Trophoblast cell (in vitro differentiated cells and primary cell): ENCODE results near the gene PATL2.

Experiments used
- DNase-seq, 2 donors: peaks; one replicate each; pipeline ENCODE4 v3.0.0-alpha.2; 2016
- H2AFZ ChIP-seq: 2 replicates; pipeline ENCODE4 v1.6.1; 2013; ENCODE audit warnings: low read length, moderate library complexity, mild to moderate bottlenecking; ENCODE audit not compliant: insufficient read depth, poor library complexity
- H2AK5ac ChIP-seq: 2 replicates; pipeline ENCODE4 v1.6.1; 2013; ENCODE audit warnings: mild to moderate bottlenecking, low read length
- H2BK120ac ChIP-seq: 2 replicates; pipeline ENCODE4 v1.6.1; 2013; ENCODE audit warnings: low read length, mild to moderate bottlenecking, moderate library complexity; ENCODE audit not compliant: insufficient read depth, poor library complexity
- H2BK12ac ChIP-seq: 2 replicates; pipeline ENCODE4 v1.6.1; 2013; ENCODE audit warnings: mild to moderate bottlenecking, low read length, moderate library complexity
- H2BK5ac ChIP-seq: 2 replicates; pipeline ENCODE4 v1.6.1; 2013; ENCODE audit warnings: low read length, low read depth, moderate library complexity, mild to moderate bottlenecking; ENCODE audit not compliant: poor library complexity
- H3K14ac ChIP-seq: 2 replicates; pipeline ENCODE4 v1.6.1; 2013; ENCODE audit warnings: mild to moderate bottlenecking, low read length
- H3K18ac ChIP-seq: 2 replicates; pipeline ENCODE4 v1.6.1; 2013; ENCODE audit warnings: mild to moderate bottlenecking, low read length
- H3K23ac ChIP-seq: 2 replicates; pipeline ENCODE4 v1.6.1; 2013; ENCODE audit warnings: low read length
- H3K27ac ChIP-seq: 2 replicates; pipeline ENCODE4 v1.5.1; 2013; ENCODE audit warnings: low read depth, mild to moderate bottlenecking, inconsistent platforms, low read length, moderate library complexity
- H3K27me3 ChIP-seq: 2 replicates; pipeline ENCODE4 v1.6.1; 2013; ENCODE audit warnings: inconsistent platforms, mild to moderate bottlenecking, low read length, moderate library complexity; ENCODE audit not compliant: insufficient read depth
- H3K36me3 ChIP-seq, 2 experiments: 1 replicate in 1 of 2; 2 replicates in 1 of 2; pipeline ENCODE4 v1.6.1; 2013; ENCODE audit warnings: low read length in 2 of 2, mild to moderate bottlenecking in 2 of 2, moderate library complexity in 1 of 2; ENCODE audit not compliant: insufficient read depth in 2 of 2, control insufficient read depth in 1 of 2
- H3K4ac ChIP-seq: 2 replicates; pipeline ENCODE4 v1.6.1; 2013; ENCODE audit warnings: low read depth, mild to moderate bottlenecking, low read length, moderate library complexity
- H3K4me1 ChIP-seq, 2 experiments: 1 replicate in 1 of 2; 2 replicates in 1 of 2; pipeline ENCODE4 v1.6.1; 2013; ENCODE audit warnings: low read length in 2 of 2, mild to moderate bottlenecking in 2 of 2, moderate library complexity in 1 of 2; ENCODE audit not compliant: insufficient read depth in 2 of 2, control insufficient read depth in 1 of 2
- H3K4me2 ChIP-seq: 2 replicates; pipeline ENCODE4 v1.6.1; 2013; ENCODE audit warnings: inconsistent platforms, mild to moderate bottlenecking, low read length, moderate library complexity
- H3K4me3 ChIP-seq: 2 replicates; pipeline ENCODE4 v1.5.1; 2013; ENCODE audit warnings: mild to moderate bottlenecking, low read depth, low read length, inconsistent platforms
- H3K79me1 ChIP-seq: one replicate; pipeline ENCODE4 v1.6.1; 2013; ENCODE audit warnings: low read length
- H3K79me2 ChIP-seq: 2 replicates; pipeline ENCODE4 v1.6.1; 2013; ENCODE audit warnings: low read length, mild to moderate bottlenecking; ENCODE audit not compliant: control insufficient read depth, insufficient read depth, poor library complexity
- H3K9ac ChIP-seq: 2 replicates; pipeline ENCODE4 v1.6.1; 2013; ENCODE audit warnings: mild to moderate bottlenecking, low read length
- H3K9me3 ChIP-seq: 2 replicates; pipeline ENCODE4 v1.6.1; 2013; ENCODE audit warnings: low read depth, mild to moderate bottlenecking, control low read depth, inconsistent platforms, low read length; ENCODE audit not compliant: insufficient read depth
- H4K12ac ChIP-seq: 2 replicates; pipeline ENCODE4 v1.6.1; 2013; ENCODE audit warnings: low read depth, mild to moderate bottlenecking, low read length, moderate library complexity
- H4K8ac ChIP-seq: 2 replicates; pipeline ENCODE4 v1.6.1; 2013; ENCODE audit warnings: low read depth, mild to moderate bottlenecking, low read length, moderate library complexity
- H4K91ac ChIP-seq: one replicate; pipeline ENCODE4 v1.6.1; 2013; ENCODE audit warnings: low read depth, mild to moderate bottlenecking, low read length, moderate library complexity
- WGBS: extraction: QIAGEN DNeasy Blood & Tissue Kit; methylation state at CpG from one replicate; pipeline ENCODE4 v1.1.7; 2013; ENCODE audit warnings: missing lambda C conversion rate; ENCODE audit not compliant: insufficient read length, insufficient coverage; ENCODE audit errors: extremely low coverage; 5-methylcytosine and 5-hydroxymethylcytosine counted together

Gene PATL2

DNA sequence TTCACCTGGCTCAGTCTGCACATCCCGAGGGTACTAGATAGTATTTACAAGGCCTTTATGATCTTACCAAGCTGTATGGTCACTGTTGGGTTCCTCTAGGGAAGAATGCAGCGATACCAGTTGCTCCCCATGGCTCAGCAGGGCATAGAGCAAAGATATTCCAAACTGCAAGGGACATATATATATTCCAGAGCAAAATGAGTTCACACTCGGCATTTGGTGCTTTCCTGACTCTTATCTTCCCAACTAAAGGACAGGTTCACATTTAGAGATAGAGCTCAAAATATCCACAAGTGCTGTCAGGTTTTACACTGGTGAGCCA is 44.1 kb downstream of the PATL2 start:
- Histone ChIP-seq H3K23ac (no peak overlapping the region), H3K27ac (no peak overlapping the region), H3K4me1 (peaks cover 4 to 10% of the 10 kb centered on the region in 2 experiments), H3K4ac (no peak overlapping the region), H2AK5ac (no peak overlapping the region), H2BK12ac (no peak overlapping the region), H3K4me3 (no peak overlapping the region), H3K27me3 (no peaks in the 10 kb centered on the region), H3K36me3 (no peaks in the 10 kb centered on the region), H3K4me2 (no peak overlapping the region), H4K12ac (no peak overlapping the region), H4K91ac (no peak overlapping the region), H3K14ac (no peak overlapping the region), H3K79me2 (peaks cover 5% of the 10 kb centered on the region), H2AFZ (no peak overlapping the region), H2BK5ac (no peak overlapping the region), H3K9me3 (no peaks in the 10 kb centered on the region), H2BK120ac (no peak overlapping the region), H4K8ac (no peak overlapping the region), H3K79me1 (peaks cover 5% of the 10 kb centered on the region), H3K9ac (no peak overlapping the region), H3K18ac (no peak overlapping the region)
- no CpG with 5 or more reads among the region's 3 CpGs for WGBS
- DNase-seq, result peak; percentile 62 to 81

DNA sequence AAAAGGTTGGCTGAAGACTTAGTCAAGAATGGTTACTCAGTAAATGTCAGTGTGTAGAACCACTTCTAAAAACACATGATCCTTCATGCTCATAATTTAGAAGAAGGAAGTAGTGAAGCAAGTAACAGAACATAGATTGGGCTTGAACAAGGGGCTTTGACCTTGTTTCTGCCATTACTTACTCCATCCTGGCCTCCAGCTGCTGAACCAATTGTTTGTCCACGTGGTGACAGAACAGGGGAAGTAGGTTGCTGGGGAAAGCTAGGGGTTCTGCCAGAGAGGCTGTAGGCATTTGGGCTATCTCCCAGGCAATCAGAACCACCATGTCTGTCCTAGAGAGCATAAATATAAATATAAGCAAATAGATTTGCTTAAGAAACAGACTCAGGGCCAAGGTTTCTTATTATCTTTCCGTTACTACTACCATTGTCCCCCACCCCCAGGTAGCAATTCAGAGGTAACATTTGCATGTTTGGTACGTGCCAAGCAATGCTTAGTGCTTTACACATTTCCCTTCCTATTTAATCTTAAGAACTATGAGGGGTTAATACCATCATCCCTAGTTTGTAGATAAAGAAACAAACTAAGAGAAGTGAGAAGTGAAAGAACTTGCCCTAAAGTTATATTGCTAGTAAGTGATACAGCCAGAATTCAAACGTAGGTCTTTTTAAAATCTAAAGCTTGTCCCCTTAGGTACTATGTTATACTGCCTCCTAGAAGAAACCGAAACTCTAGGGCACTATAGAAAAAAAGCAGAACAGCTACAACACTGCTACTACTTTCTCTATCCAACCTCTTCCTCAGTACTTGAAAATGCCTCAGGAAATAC is 44.7 kb downstream of the PATL2 start:
- Histone ChIP-seq H3K79me2 (peaks cover 5% of the 10 kb centered on the region), H3K27ac (no peak overlapping the region), H3K9me3 (no peaks in the 10 kb centered on the region), H3K4me2 (no peak overlapping the region), H3K4me1 (peaks cover 4 to 10% of the 10 kb centered on the region in 2 experiments), H4K91ac (no peak overlapping the region), H2BK120ac (no peak overlapping the region), H3K79me1 (peaks cover 5% of the 10 kb centered on the region), H3K4me3 (no peak overlapping the region), H2AK5ac (no peak overlapping the region), H2BK5ac (no peak overlapping the region), H3K9ac (no peak overlapping the region), H4K12ac (no peak overlapping the region), H3K4ac (no peak overlapping the region), H3K14ac (no peak overlapping the region), H2BK12ac (no peak overlapping the region), H4K8ac (no peak overlapping the region), H3K27me3 (no peaks in the 10 kb centered on the region), H3K36me3 (no peaks in the 10 kb centered on the region), H2AFZ (no peak overlapping the region), H3K18ac (no peak overlapping the region), H3K23ac (no peak overlapping the region)
- no CpG with 5 or more reads among the region's 5 CpGs for WGBS
- DNase-seq, result no peak

DNA sequence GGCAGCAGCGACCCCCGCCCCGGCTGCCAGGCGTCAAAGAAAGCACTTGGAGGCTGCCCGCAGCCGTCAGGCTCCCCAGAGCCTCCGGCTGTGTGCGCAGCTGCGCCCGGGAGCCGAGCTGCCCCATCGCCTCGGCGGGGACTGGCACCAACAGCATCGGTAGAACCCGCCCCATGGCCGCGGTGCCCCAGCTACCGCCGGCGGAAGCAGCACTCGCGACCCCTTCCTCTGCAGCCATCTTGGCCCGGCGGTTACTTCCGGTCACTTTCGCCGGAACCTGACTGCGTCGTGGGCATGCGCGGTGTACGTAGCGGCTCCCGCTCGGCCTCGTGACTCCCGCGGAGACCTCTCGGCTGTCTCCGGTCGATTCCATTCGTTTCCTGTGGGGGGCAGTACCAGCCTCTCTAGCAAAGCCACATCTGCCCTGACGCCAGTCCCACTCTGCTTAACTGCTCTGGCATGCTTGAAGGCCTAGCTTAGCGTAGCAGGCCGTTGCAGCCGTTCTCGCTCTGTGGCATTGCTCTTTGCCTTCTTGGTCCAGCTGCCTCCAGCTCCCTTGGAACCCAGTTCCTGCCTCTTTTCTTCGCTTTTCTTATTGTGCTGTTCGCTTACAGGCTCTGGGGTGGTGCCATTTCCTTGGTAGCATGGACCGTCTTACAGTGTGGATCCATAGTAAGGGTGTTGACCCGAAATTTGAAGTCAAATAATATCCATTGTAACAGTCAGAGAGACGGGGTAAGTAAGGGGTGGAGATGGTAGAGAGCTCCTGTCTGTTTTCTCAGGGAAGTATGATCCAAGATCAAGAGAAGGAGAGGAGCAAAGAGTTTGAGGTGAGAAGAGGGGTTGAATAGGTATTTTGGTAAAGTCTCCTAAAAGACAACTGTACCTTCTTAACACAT is 47.5 kb downstream of the PATL2 start, which contains the start of gene SPG11:
Gene SPG11, minus strand, starts transcription at position 253 of the 899 bp plus-strand sequence. Its CDS starts 15 bp downstream, at position 238.
- peaks cover 5% of the 10 kb centered on the region for H3K79me1 ChIP-seq
- H3K4me1 ChIP-seq, result peaks cover 2 to 5% of the 10 kb centered on the region in 2 experiments
- peak within 1 kb of the TSS; percentile 93 for H3K14ac ChIP-seq
- peak within 1 kb of the TSS; percentile 80 for H3K18ac ChIP-seq
- H2AK5ac ChIP-seq, result no peak within 1 kb of the TSS
- peak within 1 kb of the TSS; percentile 39 for H2BK5ac ChIP-seq
- H4K12ac ChIP-seq, result peak within 1 kb of the TSS; percentile 91
- no CpG with 5 or more reads among the region's 53 CpGs for WGBS
- peak within 1 kb of the TSS; percentile 98 for H4K8ac ChIP-seq
- H3K9me3 ChIP-seq, result no peaks in the 10 kb centered on the region
- DNase-seq, result peak; percentile 99 to 100
- peak within 1 kb of the TSS; percentile 78 for H4K91ac ChIP-seq
- peak within 1 kb of the TSS; percentile 94 for H3K9ac ChIP-seq
- peak within 1 kb of the TSS; percentile 65 for H2BK120ac ChIP-seq
- H3K4ac ChIP-seq, result peak within 1 kb of the TSS; percentile 59
- H2BK12ac ChIP-seq, result no peak within 1 kb of the TSS
- no peaks in the 10 kb centered on the region for H3K27me3 ChIP-seq
- peak within 1 kb of the TSS; percentile 93 for H3K4me3 ChIP-seq
- H3K27ac ChIP-seq, result peak within 1 kb of the TSS; percentile 61
- peaks cover 0 to 2% of the 10 kb centered on the region in 2 experiments for H3K36me3 ChIP-seq
- peaks cover 5% of the 10 kb centered on the region for H3K79me2 ChIP-seq
- no peak within 1 kb of the TSS for H3K23ac ChIP-seq
- H3K4me2 ChIP-seq, result peak within 1 kb of the TSS; percentile 86
- peak within 1 kb of the TSS; percentile 83 for H2AFZ ChIP-seq
